ENCODE data around the gene DCST2.

- 0 out of 2 replicates have a peak, but pooled peaks have one; percentile 14 for TF ChIP-seq CTCF (conservative IDR thresholded peaks at IDR 0.05; ENCODE audit: low read depth, low read length)
- no peak for TF ChIP-seq EZH2 (IDR thresholded peaks at IDR 0.05; ENCODE audit: borderline replicate concordance, low read depth, low read length, poor library complexity, severe bottlenecking)
Observed at GRCh38 chr1:155057788-155058211, 24.2 kb upstream of the DCST2 start.
